GM12878 (cell line): ENCODE data around the gene GRHL1.

Experiments
- EZH2 ChIP-seq: IDR thresholded peaks from 2 replicates; pipeline ENCODE4 v1.6.1; 2012; ENCODE audit warnings: low read depth, mild to moderate bottlenecking, control low read depth, inconsistent platforms, low read length, borderline replicate concordance; ENCODE audit not compliant: control insufficient read depth
- GABPA ChIP-seq: IDR thresholded peaks from 2 replicates; pipeline ENCODE4 v1.6.1; 2014; ENCODE audit warnings: antibody characterized with exemption, low read depth, mild to moderate bottlenecking, inconsistent platforms
- PML ChIP-seq: IDR thresholded peaks from 2 replicates; pipeline ENCODE4 v1.6.1; 2012; ENCODE audit warnings: low read length, inconsistent platforms
- POLR2A ChIP-seq: IDR thresholded peaks from 2 replicates; pipeline ENCODE4 v1.6.1; 2011; ENCODE audit warnings: low read depth, mild to moderate bottlenecking, low read length
- POLR2AphosphoS2 ChIP-seq: IDR thresholded peaks from 2 replicates; pipeline ENCODE4 v1.6.1; 2011; ENCODE audit warnings: low read depth, mild to moderate bottlenecking, low read length, improper control_type of control experiment, moderate library complexity
- RAD21 ChIP-seq: IDR thresholded peaks from 2 replicates; pipeline ENCODE4 v1.6.1; 2011; ENCODE audit warnings: mild to moderate bottlenecking, low read depth, low read length, moderate library complexity; ENCODE audit not compliant: insufficient read depth
- RB1 ChIP-seq: fragments of 450-650 bp; formaldehyde crosslinking; IDR thresholded peaks from 2 replicates; pipeline ENCODE4 v1.6.1; 2017; ENCODE audit warnings: mild to moderate bottlenecking, borderline replicate concordance
- SMAD1 ChIP-seq: fragments of 450-650 bp; IDR thresholded peaks from 2 replicates; pipeline ENCODE4 v1.6.1; 2018; ENCODE audit warnings: mild to moderate bottlenecking, low read depth; ENCODE audit not compliant: partially characterized antibody
- TF ChIP-seq, protein P1 (sequence below): fragments of 450-650 bp; IDR thresholded peaks from 2 replicates; pipeline ENCODE4 v1.6.1; 2017; ENCODE audit warnings: mild to moderate bottlenecking, low read depth, inconsistent platforms; ENCODE audit not compliant: poor library complexity, severe bottlenecking
- TF ChIP-seq, protein P2 (sequence below), 3 experiments: IDR thresholded peaks in 2 of 3; conservative IDR thresholded peaks in 1 of 3; 2 replicates each; pipeline ENCODE4 v1.5.1; 2011; ENCODE audit warnings: low read depth in 3 of 3, low read length in 3 of 3, mild to moderate bottlenecking in 3 of 3, control low read depth in 2 of 3, moderate library complexity in 2 of 3, inconsistent platforms in 1 of 3, mixed read lengths in 1 of 3; ENCODE audit not compliant: control insufficient read depth in 2 of 3, insufficient read depth in 1 of 3; ENCODE audit errors: extremely low read depth in 1 of 3
- TF ChIP-seq, protein P3 (sequence below): IDR thresholded peaks from 2 replicates; pipeline ENCODE4 v1.6.1; 2011; ENCODE audit warnings: borderline replicate concordance, low read depth, mild to moderate bottlenecking, moderate library complexity, mixed read lengths, low read length; ENCODE audit not compliant: insufficient read depth; ENCODE audit errors: extremely low read length
- TF ChIP-seq, protein P4 (sequence below): IDR thresholded peaks from 2 replicates; pipeline ENCODE4 v1.6.1; 2012; ENCODE audit warnings: low read depth, low read length, improper control_type of control experiment

DNA sequence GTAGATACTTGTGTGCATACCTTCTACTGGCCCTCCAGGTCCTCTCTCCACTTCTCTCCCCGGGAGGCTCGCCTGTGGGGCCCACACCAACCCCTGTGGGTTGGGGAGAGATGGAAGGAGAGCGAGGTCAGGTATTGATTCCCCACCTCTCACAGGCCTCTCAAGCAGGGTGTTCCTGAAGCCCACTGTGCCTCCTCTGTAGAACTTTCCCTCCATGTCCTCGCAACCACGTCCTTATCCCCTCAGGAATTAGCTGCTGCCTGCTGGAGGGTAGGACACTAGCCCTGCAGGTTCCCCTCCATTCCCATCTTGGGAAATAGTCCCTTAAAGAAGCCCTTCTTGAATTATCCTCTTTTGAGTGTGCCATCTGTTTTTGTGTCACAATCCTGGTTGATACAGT is 52.9 kb downstream of the GRHL1 start:
- TF ChIP-seq PML (no peak), RB1 (no peak), EZH2 (no peak), POLR2AphosphoS2 (no peak), GABPA (no peak), POLR2A (no peak), RAD21 (no peak), SMAD1 (no peak)
- TF ChIP-seq, protein P1, sequence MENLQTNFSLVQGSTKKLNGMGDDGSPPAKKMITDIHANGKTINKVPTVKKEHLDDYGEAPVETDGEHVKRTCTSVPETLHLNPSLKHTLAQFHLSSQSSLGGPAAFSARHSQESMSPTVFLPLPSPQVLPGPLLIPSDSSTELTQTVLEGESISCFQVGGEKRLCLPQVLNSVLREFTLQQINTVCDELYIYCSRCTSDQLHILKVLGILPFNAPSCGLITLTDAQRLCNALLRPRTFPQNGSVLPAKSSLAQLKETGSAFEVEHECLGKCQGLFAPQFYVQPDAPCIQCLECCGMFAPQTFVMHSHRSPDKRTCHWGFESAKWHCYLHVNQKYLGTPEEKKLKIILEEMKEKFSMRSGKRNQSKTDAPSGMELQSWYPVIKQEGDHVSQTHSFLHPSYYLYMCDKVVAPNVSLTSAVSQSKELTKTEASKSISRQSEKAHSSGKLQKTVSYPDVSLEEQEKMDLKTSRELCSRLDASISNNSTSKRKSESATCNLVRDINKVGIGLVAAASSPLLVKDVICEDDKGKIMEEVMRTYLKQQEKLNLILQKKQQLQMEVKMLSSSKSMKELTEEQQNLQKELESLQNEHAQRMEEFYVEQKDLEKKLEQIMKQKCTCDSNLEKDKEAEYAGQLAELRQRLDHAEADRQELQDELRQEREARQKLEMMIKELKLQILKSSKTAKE = no peak
- TF ChIP-seq, protein P2, sequence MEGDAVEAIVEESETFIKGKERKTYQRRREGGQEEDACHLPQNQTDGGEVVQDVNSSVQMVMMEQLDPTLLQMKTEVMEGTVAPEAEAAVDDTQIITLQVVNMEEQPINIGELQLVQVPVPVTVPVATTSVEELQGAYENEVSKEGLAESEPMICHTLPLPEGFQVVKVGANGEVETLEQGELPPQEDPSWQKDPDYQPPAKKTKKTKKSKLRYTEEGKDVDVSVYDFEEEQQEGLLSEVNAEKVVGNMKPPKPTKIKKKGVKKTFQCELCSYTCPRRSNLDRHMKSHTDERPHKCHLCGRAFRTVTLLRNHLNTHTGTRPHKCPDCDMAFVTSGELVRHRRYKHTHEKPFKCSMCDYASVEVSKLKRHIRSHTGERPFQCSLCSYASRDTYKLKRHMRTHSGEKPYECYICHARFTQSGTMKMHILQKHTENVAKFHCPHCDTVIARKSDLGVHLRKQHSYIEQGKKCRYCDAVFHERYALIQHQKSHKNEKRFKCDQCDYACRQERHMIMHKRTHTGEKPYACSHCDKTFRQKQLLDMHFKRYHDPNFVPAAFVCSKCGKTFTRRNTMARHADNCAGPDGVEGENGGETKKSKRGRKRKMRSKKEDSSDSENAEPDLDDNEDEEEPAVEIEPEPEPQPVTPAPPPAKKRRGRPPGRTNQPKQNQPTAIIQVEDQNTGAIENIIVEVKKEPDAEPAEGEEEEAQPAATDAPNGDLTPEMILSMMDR (IDR thresholded peaks at IDR 0.05 in 2 of 3, conservative IDR thresholded peaks at IDR 0.05 in 1 of 3; ENCODE audit: control insufficient read depth in 2 of 3, extremely low read depth in 1 of 3, insufficient read depth in 1 of 3, low read depth in 3 of 3, low read length in 3 of 3) = no peak
- TF ChIP-seq, protein P3, sequence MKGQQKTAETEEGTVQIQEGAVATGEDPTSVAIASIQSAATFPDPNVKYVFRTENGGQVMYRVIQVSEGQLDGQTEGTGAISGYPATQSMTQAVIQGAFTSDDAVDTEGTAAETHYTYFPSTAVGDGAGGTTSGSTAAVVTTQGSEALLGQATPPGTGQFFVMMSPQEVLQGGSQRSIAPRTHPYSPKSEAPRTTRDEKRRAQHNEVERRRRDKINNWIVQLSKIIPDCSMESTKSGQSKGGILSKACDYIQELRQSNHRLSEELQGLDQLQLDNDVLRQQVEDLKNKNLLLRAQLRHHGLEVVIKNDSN = no peak
- TF ChIP-seq, protein P4, sequence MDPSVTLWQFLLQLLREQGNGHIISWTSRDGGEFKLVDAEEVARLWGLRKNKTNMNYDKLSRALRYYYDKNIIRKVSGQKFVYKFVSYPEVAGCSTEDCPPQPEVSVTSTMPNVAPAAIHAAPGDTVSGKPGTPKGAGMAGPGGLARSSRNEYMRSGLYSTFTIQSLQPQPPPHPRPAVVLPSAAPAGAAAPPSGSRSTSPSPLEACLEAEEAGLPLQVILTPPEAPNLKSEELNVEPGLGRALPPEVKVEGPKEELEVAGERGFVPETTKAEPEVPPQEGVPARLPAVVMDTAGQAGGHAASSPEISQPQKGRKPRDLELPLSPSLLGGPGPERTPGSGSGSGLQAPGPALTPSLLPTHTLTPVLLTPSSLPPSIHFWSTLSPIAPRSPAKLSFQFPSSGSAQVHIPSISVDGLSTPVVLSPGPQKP = no peak
